Panc1 (cell line): Measurements from ENCODE around the gene DHRS13. TPM values are rescaled to one million over a fixed set of nuclear protein-coding genes. Genes with fewer than 3 reads are reported as not detected.

Experiments used
- ATAC-seq: fragments of 200-7000 bp; cut with Tn5 transposase; 2 replicates; pipeline ENCODE4 v1.9.1; 2020; ENCODE audit warnings: mild to moderate bottlenecking, moderate library complexity
- BruUV-seq: library from RNA; stranded (reverse); fragments of 400-500 nt; replicated peaks from 2 replicates; lab custom pipeline; 2021; lab: Mats Ljungman, UMichigan
- CTCF ChIA-PET: fragments of 300-600 bp; sonication (Branson Sonifier 250); formaldehyde crosslinking; loops from one replicate; lab custom pipeline; 2022; ENCODE audit warnings: antibody characterized with exemption; lab: Charles Lee
- POLR2A ChIA-PET: fragments of 300-600 bp; sonication (Branson Sonifier 250); formaldehyde crosslinking; loops from one replicate; lab custom pipeline; 2022; ENCODE audit warnings: antibody characterized with exemption; lab: Charles Lee
- DNase-seq: peaks from one replicate; pipeline ENCODE4 v3.0.0-alpha.2; 2010; ENCODE audit warnings: low read depth, low spot score
- H3K27ac ChIP-seq: 2 replicates; pipeline ENCODE4 v1.5.1; 2011; ENCODE audit warnings: mild to moderate bottlenecking, low read length, inconsistent platforms
- H3K27me3 ChIP-seq: fragments of 200-500 bp; sonication (Bioruptor generic); 2 replicates; pipeline ENCODE4 v1.6.0; 2014; ENCODE audit warnings: low read length, inconsistent platforms; ENCODE audit not compliant: control insufficient read depth, insufficient read depth
- H3K36me3 ChIP-seq: fragments of 200-500 bp; sonication (Bioruptor generic); 2 replicates; pipeline ENCODE4 v1.5.1; 2014; ENCODE audit warnings: inconsistent platforms, mild to moderate bottlenecking, low read length, moderate library complexity; ENCODE audit not compliant: control insufficient read depth, insufficient read depth
- H3K4me1 ChIP-seq: 2 replicates; pipeline ENCODE4 v1.5.1; 2011; ENCODE audit warnings: inconsistent platforms, mild to moderate bottlenecking, low read length, moderate library complexity; ENCODE audit not compliant: control insufficient read depth, insufficient read depth
- H3K4me3 ChIP-seq, 2 experiments: 2 replicates each; pipeline ENCODE4 v1.5.1; 2011 to 2012; ENCODE audit warnings: low read depth in 2 of 2, low read length in 2 of 2, mild to moderate bottlenecking in 2 of 2, inconsistent platforms in 1 of 2, moderate library complexity in 1 of 2
- H3K9me3 ChIP-seq: fragments of 200-500 bp; sonication (Bioruptor generic); 2 replicates; pipeline ENCODE4 v1.5.1; 2014; ENCODE audit warnings: low read depth, mild to moderate bottlenecking, inconsistent platforms, low read length, moderate library complexity; ENCODE audit not compliant: control insufficient read depth, insufficient read depth
- POLR2AphosphoS5 ChIP-seq: IDR thresholded peaks from 2 replicates; pipeline ENCODE4 v1.6.1; 2012; ENCODE audit warnings: mild to moderate bottlenecking, low read depth, low read length, moderate library complexity
- SIN3A ChIP-seq: IDR thresholded peaks from 2 replicates; pipeline ENCODE4 v1.6.1; 2012; ENCODE audit warnings: low read depth, mild to moderate bottlenecking, low read length, moderate library complexity, borderline replicate concordance; ENCODE audit not compliant: insufficient read depth
- TCF7L2 ChIP-seq: IDR thresholded peaks from 2 replicates; pipeline ENCODE4 v1.6.1; 2011; ENCODE audit warnings: mild to moderate bottlenecking, low read depth, low read length, inconsistent platforms
- in situ Hi-C: cut with HindIII; loops from 2 replicates; pipeline ENCODE4 v1.10.0; 2016; ENCODE audit warnings: low sequenced_read_pairs, low pct_unique_long_range_greater_than_20kb
- intact Hi-C: fragments of 100-400 bp; cut with micrococcal nuclease; formaldehyde crosslinking; loops from one replicate; pipeline ENCODE4 v1.10.0; 2022; ENCODE audit not compliant: unreplicated experiment
- total RNA-seq: library from RNA; stranded (reverse); gene quantifications from one replicate; pipeline ENCODE4 v1.2.1, GENCODE V29; 2021; ENCODE audit not compliant: unreplicated experiment
- TF ChIP-seq, protein P1 (sequence below), 2 experiments: IDR thresholded peaks; 2 replicates each; pipeline ENCODE4 v1.6.1; 2011 to 2012; ENCODE audit warnings: low read depth in 2 of 2, control low read depth in 1 of 2, low read length in 1 of 2, mild to moderate bottlenecking in 1 of 2, moderate library complexity in 1 of 2; ENCODE audit not compliant: insufficient read depth in 1 of 2
- TF ChIP-seq, protein P2 (sequence below): fragments of 450-650 bp; IDR thresholded peaks from 2 replicates; pipeline ENCODE4 v1.5.1; 2017; ENCODE audit warnings: mild to moderate bottlenecking

DHRS13 gene
- total RNA-seq, 1 experiment from 2014 or later: 5.2 TPM

DNA sequence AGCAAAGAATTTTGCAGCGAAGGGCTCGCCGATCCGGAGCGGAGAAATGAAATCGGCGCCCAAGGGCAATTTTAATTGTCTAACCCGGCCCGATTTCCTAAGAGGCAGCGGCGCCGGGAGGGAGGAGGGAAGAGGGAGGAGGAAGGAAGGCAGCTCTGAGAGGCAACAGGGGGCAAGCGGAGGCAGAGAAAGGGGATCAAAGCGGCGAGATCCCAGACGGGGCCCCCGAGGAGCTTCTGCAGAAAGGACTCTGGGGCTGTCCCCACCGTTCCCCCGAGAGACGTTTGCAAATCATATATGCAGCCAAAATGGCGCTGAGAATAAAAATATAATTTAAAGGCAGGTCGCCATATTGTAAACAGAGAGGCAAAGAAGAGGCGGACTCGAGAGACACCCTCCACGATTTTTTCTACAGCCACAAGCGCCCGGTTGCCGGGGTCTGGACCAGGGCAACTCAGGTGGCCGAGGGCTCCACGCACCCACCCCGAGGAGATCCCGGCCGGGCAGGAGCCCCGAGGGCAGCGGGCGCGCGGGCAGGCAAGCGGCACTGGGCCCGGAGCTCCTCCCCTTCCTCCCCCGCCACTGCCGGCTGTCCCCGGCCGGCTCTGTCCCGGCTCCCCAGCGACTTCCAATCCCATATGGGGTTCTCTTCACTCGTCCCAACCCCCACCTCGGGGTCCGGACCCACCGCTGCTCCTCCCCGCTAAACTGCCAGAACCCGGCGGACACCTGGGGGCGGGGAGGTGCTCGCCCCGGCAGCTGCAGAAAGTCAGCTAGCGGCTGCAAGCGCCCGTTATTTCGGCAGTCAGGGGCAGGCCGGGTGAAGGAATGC lies 46.5 kb upstream of the DHRS13 start:
- peak; percentile 19; the same call in 1 of the 2 replicates for ATAC-seq
- no peaks in the 10 kb centered on the region for H3K9me3 ChIP-seq
- DNase-seq: no peak
- H3K27me3 ChIP-seq: no peaks in the 10 kb centered on the region
- BruUV-seq: no TSS peak
- in situ Hi-C loops (no loop called here), intact Hi-C loops (loop anchor here (5.0 kb wide), 1 partner anchor 222 kb away; the partner anchor contains the start of genes NEK8 and TLCD1)
- H3K4me3 ChIP-seq: peak overlapping the region; percentile 80 to 86
- TF ChIP-seq, protein P1, sequence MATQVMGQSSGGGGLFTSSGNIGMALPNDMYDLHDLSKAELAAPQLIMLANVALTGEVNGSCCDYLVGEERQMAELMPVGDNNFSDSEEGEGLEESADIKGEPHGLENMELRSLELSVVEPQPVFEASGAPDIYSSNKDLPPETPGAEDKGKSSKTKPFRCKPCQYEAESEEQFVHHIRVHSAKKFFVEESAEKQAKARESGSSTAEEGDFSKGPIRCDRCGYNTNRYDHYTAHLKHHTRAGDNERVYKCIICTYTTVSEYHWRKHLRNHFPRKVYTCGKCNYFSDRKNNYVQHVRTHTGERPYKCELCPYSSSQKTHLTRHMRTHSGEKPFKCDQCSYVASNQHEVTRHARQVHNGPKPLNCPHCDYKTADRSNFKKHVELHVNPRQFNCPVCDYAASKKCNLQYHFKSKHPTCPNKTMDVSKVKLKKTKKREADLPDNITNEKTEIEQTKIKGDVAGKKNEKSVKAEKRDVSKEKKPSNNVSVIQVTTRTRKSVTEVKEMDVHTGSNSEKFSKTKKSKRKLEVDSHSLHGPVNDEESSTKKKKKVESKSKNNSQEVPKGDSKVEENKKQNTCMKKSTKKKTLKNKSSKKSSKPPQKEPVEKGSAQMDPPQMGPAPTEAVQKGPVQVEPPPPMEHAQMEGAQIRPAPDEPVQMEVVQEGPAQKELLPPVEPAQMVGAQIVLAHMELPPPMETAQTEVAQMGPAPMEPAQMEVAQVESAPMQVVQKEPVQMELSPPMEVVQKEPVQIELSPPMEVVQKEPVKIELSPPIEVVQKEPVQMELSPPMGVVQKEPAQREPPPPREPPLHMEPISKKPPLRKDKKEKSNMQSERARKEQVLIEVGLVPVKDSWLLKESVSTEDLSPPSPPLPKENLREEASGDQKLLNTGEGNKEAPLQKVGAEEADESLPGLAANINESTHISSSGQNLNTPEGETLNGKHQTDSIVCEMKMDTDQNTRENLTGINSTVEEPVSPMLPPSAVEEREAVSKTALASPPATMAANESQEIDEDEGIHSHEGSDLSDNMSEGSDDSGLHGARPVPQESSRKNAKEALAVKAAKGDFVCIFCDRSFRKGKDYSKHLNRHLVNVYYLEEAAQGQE (IDR thresholded peaks at IDR 0.05; ENCODE audit: insufficient read depth in 1 of 2, low read depth in 2 of 2, low read length in 1 of 2): no peak
- TF ChIP-seq TCF7L2 (peak; percentile 75), SIN3A (peak; percentile 80), POLR2AphosphoS5 (peak; percentile 48)
- TF ChIP-seq, protein P2, sequence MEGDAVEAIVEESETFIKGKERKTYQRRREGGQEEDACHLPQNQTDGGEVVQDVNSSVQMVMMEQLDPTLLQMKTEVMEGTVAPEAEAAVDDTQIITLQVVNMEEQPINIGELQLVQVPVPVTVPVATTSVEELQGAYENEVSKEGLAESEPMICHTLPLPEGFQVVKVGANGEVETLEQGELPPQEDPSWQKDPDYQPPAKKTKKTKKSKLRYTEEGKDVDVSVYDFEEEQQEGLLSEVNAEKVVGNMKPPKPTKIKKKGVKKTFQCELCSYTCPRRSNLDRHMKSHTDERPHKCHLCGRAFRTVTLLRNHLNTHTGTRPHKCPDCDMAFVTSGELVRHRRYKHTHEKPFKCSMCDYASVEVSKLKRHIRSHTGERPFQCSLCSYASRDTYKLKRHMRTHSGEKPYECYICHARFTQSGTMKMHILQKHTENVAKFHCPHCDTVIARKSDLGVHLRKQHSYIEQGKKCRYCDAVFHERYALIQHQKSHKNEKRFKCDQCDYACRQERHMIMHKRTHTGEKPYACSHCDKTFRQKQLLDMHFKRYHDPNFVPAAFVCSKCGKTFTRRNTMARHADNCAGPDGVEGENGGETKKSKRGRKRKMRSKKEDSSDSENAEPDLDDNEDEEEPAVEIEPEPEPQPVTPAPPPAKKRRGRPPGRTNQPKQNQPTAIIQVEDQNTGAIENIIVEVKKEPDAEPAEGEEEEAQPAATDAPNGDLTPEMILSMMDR: no peak
- ChIA-PET CTCF (interaction anchor here (0.6 to 1.0 kb wide), 4 partner anchors 37 to 1852 kb away, joined by 3 to 9 read pairs (median 6); no protein-coding TSS in a partner anchor), POLR2A (interaction anchor here (0.6 to 0.7 kb wide), 2 partner anchors 11 to 95 kb away, joined by 4 to 5 read pairs; no protein-coding TSS in a partner anchor)
- H3K27ac ChIP-seq: peak overlapping the region; percentile 93
- H3K36me3 ChIP-seq: peaks cover 2% of the 10 kb centered on the region; the same call in 1 of the 2 replicates
- peaks cover 44% of the 10 kb centered on the region for H3K4me1 ChIP-seq

DNA sequence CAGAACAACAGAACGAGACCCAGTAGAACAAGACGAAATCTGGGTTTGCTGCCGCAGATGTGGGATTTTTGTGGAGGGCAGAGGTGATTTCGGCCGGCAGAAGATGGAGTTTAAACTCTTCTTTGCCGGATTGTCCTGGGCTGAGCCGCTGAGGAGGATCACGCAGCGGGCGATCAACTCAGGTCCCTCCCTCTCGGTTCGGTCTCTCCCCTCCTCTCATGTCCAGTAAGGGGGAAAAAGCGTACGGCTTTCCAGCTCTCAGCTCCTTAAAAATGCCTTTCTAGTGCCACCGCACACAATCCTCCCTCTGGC lies 46.0 kb upstream of the DHRS13 start:
- TF ChIP-seq POLR2AphosphoS5: no peak
- TF ChIP-seq, protein P1 (IDR thresholded peaks at IDR 0.05; ENCODE audit: insufficient read depth in 1 of 2, low read depth in 2 of 2, low read length in 1 of 2): no peak
- TF ChIP-seq, protein P2: no peak
- no peak for TF ChIP-seq TCF7L2
- TF ChIP-seq SIN3A: no peak
- H3K36me3 ChIP-seq: peaks cover 8% of the 10 kb centered on the region
- intact Hi-C loops (no loop called here), in situ Hi-C loops (no loop called here)
- DNase-seq: no peak
- H3K4me1 ChIP-seq: peaks cover 47% of the 10 kb centered on the region
- H3K9me3 ChIP-seq: no peaks in the 10 kb centered on the region
- BruUV-seq: no TSS peak
- no peaks in the 10 kb centered on the region for H3K27me3 ChIP-seq
- H3K27ac ChIP-seq: peak overlapping the region; percentile 93
- ChIA-PET CTCF (interaction anchor here (0.6 to 1.0 kb wide), 3 partner anchors 38 to 1852 kb away, joined by 3 to 9 read pairs (median 9); no protein-coding TSS in a partner anchor), POLR2A (interaction anchor here (0.7 kb wide), 1 partner anchor 11 kb away, joined by 5 read pairs; no protein-coding TSS in a partner anchor)
- peak overlapping the region; percentile 80 to 86 for H3K4me3 ChIP-seq
- no peak for ATAC-seq
